ENCODE data around the gene RPL3.

RPL3 gene

GRCh38 chr22:39270792-39271191 is 48.6 kb downstream of the RPL3 start:
- Mint-ChIP-seq H3K27ac (no peak overlapping the region), H3K9me3 (no peaks in the 10 kb centered on the region), H3K4me1 (no peaks in the 10 kb centered on the region), H3K27me3 (no peaks in the 10 kb centered on the region), H3K36me3 (peaks cover 2% of the 10 kb centered on the region), H3K4me3 (no peak overlapping the region)

- H3K27ac Mint-ChIP-seq: no peak overlapping the region
- no peaks in the 10 kb centered on the region for H3K27me3 Mint-ChIP-seq
- H3K36me3 Mint-ChIP-seq: peaks cover 2% of the 10 kb centered on the region
- H3K4me3 Mint-ChIP-seq: no peak overlapping the region
- H3K4me1 Mint-ChIP-seq: no peaks in the 10 kb centered on the region
- H3K9me3 Mint-ChIP-seq: no peaks in the 10 kb centered on the region
These were observed 49.1 kb downstream of the RPL3 start for GRCh38 chr22:39270280-39270679.

GRCh38 chr22:39269095-39269790 is 50.2 kb downstream of the RPL3 start:
- no peak overlapping the region for H3K4me3 Mint-ChIP-seq
- H3K27me3 Mint-ChIP-seq: no peaks in the 10 kb centered on the region
- peaks cover 2% of the 10 kb centered on the region for H3K36me3 Mint-ChIP-seq
- no peaks in the 10 kb centered on the region for H3K4me1 Mint-ChIP-seq
- H3K27ac Mint-ChIP-seq: no peak overlapping the region
- H3K9me3 Mint-ChIP-seq: no peaks in the 10 kb centered on the region

GRCh38 chr22:39268645-39269044 is 50.8 kb downstream of the RPL3 start:
- Mint-ChIP-seq H3K9me3 (no peaks in the 10 kb centered on the region), H3K27ac (no peak overlapping the region), H3K4me3 (no peak overlapping the region), H3K4me1 (no peaks in the 10 kb centered on the region), H3K27me3 (no peaks in the 10 kb centered on the region), H3K36me3 (peaks cover 2% of the 10 kb centered on the region)

- Mint-ChIP-seq H3K4me1 (no peaks in the 10 kb centered on the region), H3K36me3 (peaks cover 2% of the 10 kb centered on the region), H3K27ac (no peak overlapping the region), H3K4me3 (no peak overlapping the region), H3K27me3 (no peaks in the 10 kb centered on the region), H3K9me3 (no peaks in the 10 kb centered on the region)
These were observed 51.4 kb downstream of the RPL3 start for GRCh38 chr22:39267974-39268373.

- Mint-ChIP-seq H3K27ac (no peak overlapping the region), H3K36me3 (peaks cover 6% of the 10 kb centered on the region), H3K4me1 (no peaks in the 10 kb centered on the region), H3K27me3 (no peaks in the 10 kb centered on the region), H3K9me3 (no peaks in the 10 kb centered on the region), H3K4me3 (no peak overlapping the region)
These were observed 52.9 kb downstream of the RPL3 start for GRCh38 chr22:39266398-39267030.

- Mint-ChIP-seq H3K9me3 (no peaks in the 10 kb centered on the region), H3K27ac (no peak overlapping the region), H3K36me3 (peaks cover 4% of the 10 kb centered on the region), H3K4me3 (no peak overlapping the region), H3K27me3 (no peaks in the 10 kb centered on the region), H3K4me1 (no peaks in the 10 kb centered on the region)
These were observed 54.1 kb downstream of the RPL3 start for GRCh38 chr22:39265143-39265886.

- no peaks in the 10 kb centered on the region for H3K9me3 Mint-ChIP-seq
- H3K4me3 Mint-ChIP-seq: no peak overlapping the region
- H3K4me1 Mint-ChIP-seq: no peaks in the 10 kb centered on the region
- peaks cover 4% of the 10 kb centered on the region for H3K36me3 Mint-ChIP-seq
- peak overlapping the region; percentile 55 for H3K27ac Mint-ChIP-seq
- no peaks in the 10 kb centered on the region for H3K27me3 Mint-ChIP-seq
These were observed 54.9 kb downstream of the RPL3 start for GRCh38 chr22:39264349-39265038.

- Mint-ChIP-seq H3K9me3 (no peaks in the 10 kb centered on the region), H3K27me3 (no peaks in the 10 kb centered on the region), H3K27ac (peak overlapping the region; percentile 55), H3K4me1 (no peaks in the 10 kb centered on the region), H3K36me3 (peaks cover 4% of the 10 kb centered on the region), H3K4me3 (no peak overlapping the region)
These were observed 55.6 kb downstream of the RPL3 start for GRCh38 chr22:39263626-39264348.
